ENCODE data around the gene SLC38A1.
"Not testable (repeated sequence)": the region's sequence is repeated elsewhere in the genome, so short reads cannot be mapped to it uniquely, and the experiment has no call there.

SLC38A1 gene

GRCh38 chr12:46162549-46163076 lies 106.2 kb downstream of the SLC38A1 start:
- not testable (repeated sequence) for DNase-seq

GRCh38 chr12:46160981-46161690 lies 107.7 kb downstream of the SLC38A1 start:
- DNase-seq, result no peak

GRCh38 chr12:46160101-46160980 lies 108.5 kb downstream of the SLC38A1 start:
- DNase-seq, result no peak

GRCh38 chr12:46159309-46159901 lies 109.4 kb downstream of the SLC38A1 start:
- DNase-seq, result no peak

GRCh38 chr12:46158501-46158900 lies 110.3 kb downstream of the SLC38A1 start:
- no peak for DNase-seq

GRCh38 chr12:46154221-46154985 lies 114.4 kb downstream of the SLC38A1 start:
- no peak for DNase-seq

- DNase-seq, result no peak
Measured at GRCh38 chr12:46153268-46153872, 115.5 kb downstream of the SLC38A1 start.

GRCh38 chr12:46152456-46152855 lies 116.4 kb downstream of the SLC38A1 start:
- no peak for DNase-seq

GRCh38 chr12:46150735-46151134 lies 118.1 kb downstream of the SLC38A1 start:
- DNase-seq, result no peak

GRCh38 chr12:46149905-46150304 lies 118.9 kb downstream of the SLC38A1 start:
- no peak for DNase-seq

GRCh38 chr12:46149079-46149464 lies 119.8 kb downstream of the SLC38A1 start:
- DNase-seq, result no peak

GRCh38 chr12:46148327-46149078 lies 120.3 kb downstream of the SLC38A1 start:
- no peak for DNase-seq

- DNase-seq, result no peak
Measured at GRCh38 chr12:46147144-46147543, 121.7 kb downstream of the SLC38A1 start.

GRCh38 chr12:46145881-46146280 lies 123.0 kb downstream of the SLC38A1 start:
- DNase-seq, result no peak

GRCh38 chr12:46144433-46144832 lies 124.4 kb downstream of the SLC38A1 start:
- DNase-seq, result no peak

GRCh38 chr12:46136249-46136648 lies 132.6 kb downstream of the SLC38A1 start:
- DNase-seq, result no peak

- DNase-seq, result no peak
Measured at GRCh38 chr12:46135750-46136149, 133.1 kb downstream of the SLC38A1 start.

GRCh38 chr12:46134852-46135251 lies 134.0 kb downstream of the SLC38A1 start:
- no peak for DNase-seq

- no peak for DNase-seq
Measured at GRCh38 chr12:46134205-46134811, 134.5 kb downstream of the SLC38A1 start.

- DNase-seq, result no peak
Measured at GRCh38 chr12:46133751-46134150, 135.1 kb downstream of the SLC38A1 start.
